HG02678 (cell line): Measurements from ENCODE around the gene HOXB8.

Experiments used
- ATAC-seq: cut with Tn5 transposase; IDR thresholded peaks from one replicate; pipeline ENCODE4 v1.9.1; 2021; ENCODE audit warnings: mild to moderate bottlenecking, moderate library complexity; ENCODE audit not compliant: unreplicated experiment

Gene HOXB8

GRCh38 chr17:48586355-48587258 is 28.5 kb downstream of the HOXB8 start:
- no peak for ATAC-seq

GRCh38 chr17:48584223-48584741 is 30.8 kb downstream of the HOXB8 start:
- no peak for ATAC-seq

GRCh38 chr17:48583708-48584222 is 31.3 kb downstream of the HOXB8 start:
- no peak for ATAC-seq

GRCh38 chr17:48582750-48583069 is 32.4 kb downstream of the HOXB8 start:
- ATAC-seq, result no peak

DNA sequence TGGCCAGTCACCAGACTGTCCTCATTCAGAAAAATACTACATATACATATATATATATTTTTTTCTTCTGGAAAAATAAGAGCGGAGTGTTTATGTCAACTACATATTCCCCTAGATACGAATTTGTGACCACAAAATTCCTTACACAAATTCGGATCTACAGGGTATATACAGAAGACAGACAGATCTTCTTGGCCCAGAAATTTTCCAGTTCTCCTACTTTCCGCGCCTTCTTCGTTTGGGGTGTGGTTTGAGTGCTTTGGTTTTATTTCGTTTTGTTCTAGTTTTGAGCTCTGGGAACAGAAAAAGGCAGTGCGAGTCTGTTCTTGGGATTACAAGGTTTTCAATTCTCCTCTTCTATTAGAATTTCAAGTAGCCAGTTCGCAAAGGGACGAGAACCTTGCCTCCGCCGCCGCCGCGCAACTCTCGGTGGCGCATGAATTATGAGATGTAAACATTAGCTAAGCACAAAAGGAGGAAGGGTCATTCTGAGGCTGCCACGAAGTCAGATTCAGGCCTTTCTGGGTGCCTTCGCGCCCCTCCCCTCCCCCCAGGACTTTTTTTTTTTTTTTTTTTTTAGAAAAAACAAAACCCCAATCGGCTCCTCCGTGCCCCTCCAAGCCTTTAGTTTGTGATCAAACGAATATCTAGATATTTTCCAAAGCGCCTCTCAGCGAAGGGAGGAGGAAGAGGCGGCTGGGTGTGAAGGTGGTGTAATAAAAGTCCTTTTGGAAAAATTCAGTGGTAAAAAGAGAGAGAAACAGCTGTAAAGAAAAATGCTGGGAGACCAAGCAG is 35.1 kb downstream of the HOXB8 start:
- no peak for ATAC-seq

GRCh38 chr17:48579471-48579759 is 35.7 kb downstream of the HOXB8 start:
- ATAC-seq, result no peak

GRCh38 chr17:48578616-48579470 is 36.2 kb downstream of the HOXB8 start:
- peak; percentile 26 for ATAC-seq

DNA sequence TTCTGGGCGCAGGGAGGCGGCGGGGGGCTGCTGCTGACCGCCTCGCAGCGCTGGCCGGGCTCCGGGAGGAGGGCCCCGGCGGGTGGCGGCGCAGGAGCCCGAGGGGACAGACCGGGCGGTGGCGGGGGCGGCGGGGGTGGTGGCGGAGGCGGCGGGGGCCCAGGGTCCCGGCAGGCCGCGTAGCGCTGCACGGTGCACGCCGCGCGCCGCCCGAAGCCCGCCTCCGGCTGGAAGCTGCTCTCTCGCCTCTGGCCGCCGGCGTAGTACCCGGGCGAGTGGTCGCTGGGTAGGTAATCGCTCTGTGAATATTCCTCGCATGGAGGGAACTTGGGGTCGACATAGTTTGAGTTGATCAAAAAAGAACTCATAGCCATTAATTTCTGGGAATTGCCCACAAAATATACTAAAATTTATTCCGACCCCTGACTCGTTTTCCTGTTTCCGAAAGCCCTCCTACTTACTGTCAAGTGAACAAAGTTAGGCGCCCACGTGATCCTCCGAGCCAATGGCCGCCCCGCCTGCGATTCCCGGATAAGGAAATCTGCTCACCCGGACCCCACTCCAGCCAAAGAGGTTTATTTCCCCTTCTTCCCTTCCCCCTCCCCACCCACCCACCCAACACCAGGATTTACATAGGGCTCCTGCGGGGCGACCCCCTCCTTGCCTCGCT is 37.0 kb downstream of the HOXB8 start, which contains the start of gene HOXB4:
Gene HOXB4 (minus strand): TSS at position 405 of the 670 bp plus-strand sequence. CDS start 31 bp downstream, at position 374.
- ATAC-seq, result peak; percentile 55

- peak; percentile 3 for ATAC-seq
Observed at GRCh38 chr17:48577330-48577945, 37.7 kb downstream of the HOXB8 start.

- no peak for ATAC-seq
Observed at GRCh38 chr17:48576479-48577309, 38.4 kb downstream of the HOXB8 start.

DNA sequence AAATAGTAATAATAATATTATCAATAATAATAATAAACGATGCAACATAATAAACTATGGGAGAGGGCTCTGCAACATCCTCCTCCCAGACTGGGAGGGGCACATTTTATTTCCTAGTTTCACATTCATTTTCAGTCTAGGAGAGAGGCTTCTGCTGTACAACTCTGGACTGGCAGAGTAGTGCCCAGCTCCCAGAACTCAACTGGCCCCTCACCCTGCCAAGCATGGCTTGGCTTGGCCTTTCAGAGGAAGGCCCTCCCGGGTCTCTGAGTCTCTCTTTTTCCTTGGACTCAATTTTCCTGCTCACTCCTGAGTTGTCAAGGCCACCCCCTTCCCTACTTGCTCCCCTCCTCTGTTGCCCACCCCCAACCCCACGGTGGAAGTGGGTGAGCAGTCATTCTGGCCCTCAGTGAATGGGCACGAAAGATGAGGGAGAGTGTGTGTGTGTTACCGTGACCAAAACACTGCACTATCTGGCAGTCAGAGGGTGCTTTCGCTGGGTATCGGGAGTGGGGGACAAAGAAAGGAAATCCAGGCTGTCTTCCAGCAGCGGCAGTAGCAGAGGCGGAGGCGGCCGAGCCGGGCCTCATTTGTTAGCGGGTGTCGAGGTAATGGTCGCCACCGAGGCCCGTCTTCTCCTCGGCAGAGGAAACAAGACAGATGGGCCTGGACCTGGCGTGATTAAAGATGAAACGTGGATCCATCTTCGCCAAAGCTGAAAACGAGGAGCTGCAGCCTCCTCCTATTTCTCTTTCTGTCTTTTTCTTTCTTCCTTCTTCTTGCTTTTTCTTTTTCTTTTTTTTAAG is 39.2 kb downstream of the HOXB8 start:
- ATAC-seq, result no peak

DNA sequence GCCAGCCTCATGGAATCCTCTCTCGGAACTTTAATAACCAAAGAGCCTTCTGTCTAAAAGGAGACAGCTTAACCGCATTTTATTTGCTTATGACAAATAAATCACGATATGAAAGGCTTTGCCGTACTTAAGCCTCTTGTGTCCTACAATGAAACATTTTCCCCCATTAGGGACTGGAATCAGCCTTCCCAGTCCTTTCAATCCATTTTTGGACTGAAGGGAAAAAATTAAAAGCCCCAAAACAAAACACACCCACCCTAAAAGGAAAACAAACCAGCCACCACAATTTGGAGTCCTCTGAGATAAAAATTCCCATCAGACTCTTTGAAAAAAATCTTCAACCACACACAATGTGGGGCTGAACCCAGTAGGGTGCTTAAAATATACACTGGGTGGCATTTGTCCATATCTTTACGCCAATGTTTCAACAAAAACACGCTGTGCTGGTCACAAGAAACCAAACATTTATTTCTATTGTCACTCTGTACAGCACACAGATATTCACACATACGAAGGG is 40.0 kb downstream of the HOXB8 start:
- no peak for ATAC-seq

GRCh38 chr17:48574505-48575065 is 40.5 kb downstream of the HOXB8 start:
- ATAC-seq, result no peak

DNA sequence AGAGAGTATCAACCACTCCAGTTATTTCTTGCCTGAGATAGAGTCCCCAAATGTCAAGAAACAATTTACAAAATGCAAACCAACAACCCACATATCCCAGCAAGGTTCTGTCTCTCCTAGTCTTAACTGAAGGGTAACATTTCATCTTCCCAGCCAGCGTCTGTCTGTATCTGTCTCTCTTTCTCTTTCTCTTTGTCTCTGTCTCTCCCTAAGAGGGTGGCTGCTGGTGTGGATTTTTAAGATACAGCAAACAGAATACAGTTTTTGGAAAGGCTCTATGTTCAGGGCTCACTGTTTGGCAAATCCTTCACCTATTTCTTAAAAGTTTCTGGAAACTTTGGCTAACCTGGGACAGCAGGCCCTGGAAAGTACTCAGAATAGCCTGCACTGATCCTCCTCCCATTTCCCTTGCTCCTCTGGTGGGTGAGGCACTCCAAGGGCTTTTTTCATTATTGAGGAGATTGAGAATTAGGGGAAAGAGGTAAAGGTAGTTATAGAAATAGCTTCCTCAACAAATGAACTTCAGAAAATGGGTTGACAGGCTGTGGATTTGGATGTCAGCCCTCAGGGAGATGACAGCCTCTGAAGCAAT is 43.2 kb downstream of the HOXB8 start:
- no peak for ATAC-seq

DNA sequence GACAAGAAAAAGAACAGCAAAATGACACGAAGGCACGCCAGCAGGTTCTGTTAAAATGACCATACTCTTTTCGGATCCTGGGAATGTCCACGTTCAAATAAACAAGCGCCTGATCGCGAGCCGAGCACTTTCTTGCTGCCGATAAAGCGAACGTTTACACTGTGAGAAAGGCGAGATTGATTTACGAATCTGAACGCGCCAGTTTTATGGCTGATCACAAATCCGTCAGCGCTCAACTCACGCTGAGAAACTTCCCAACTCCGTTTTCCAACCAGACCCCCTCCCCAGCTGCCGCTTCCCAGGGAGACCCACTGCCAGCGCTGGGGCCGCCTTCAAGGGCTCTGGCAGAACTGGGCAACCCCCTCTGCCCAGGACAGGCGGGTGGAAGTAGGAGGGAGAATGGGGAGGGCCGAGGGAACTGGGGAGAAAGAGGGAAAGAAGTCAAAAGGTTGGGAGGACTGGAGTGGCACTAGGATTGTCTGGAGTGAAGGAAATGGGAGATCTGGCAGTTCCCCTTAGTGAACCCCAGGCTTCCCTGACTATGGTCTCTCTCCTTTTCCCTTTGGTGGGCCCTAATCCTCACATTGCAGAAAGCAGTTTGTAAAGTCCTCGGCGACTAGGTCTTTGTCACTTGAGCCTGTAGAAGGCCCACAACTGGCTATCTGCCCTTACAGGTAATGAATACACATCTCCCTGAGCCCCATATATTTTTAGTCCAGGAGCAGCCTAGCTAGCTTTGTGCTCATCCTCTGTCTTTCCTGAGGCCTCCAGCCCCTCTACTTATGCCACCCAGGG is 43.9 kb downstream of the HOXB8 start:
- no peak for ATAC-seq

DNA sequence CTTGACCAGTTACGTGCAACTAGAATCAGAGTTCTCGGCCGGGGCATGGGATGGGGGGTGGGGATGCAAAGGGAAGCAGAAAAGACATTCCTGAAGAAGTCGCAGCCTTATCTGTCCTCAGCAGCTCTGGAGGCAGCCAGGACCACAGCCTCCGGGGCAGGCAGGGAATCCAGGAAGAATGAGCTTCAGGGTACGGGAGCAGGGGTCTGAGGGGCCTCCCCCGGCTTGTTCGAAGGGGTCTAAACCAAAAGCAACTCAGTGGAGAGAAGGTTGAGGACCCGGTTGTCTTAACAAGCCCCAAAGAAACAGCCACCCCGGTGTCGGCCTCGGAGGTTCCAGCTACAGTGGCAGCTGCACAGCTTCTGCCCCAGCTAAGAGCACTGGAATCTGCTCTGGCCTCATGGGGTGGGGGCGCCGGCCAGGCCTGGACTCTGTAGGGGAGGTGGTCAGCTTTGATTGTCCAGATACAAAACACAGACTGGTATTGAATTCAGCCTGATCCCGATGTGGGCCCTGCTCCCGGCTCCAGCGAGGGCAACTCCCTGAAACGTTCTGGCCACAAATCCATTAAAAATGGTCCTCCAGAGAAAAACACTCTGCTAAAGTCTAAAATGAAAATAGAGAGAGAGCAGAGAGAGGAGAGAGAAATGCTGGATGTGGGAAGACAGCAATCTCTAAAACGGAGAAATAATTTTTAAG is 44.6 kb downstream of the HOXB8 start:
- ATAC-seq, result no peak
